GM18517 (cell line): ENCODE data around the gene ZFPM1.
"Not testable (repeated sequence)": the region's sequence is repeated elsewhere in the genome, so short reads cannot be mapped to it uniquely, and the experiment has no call there.

Experiments used
- ATAC-seq: cut with Tn5 transposase; IDR thresholded peaks from one replicate; pipeline ENCODE4 v1.9.1; 2021; ENCODE audit warnings: mild to moderate bottlenecking, moderate library complexity; ENCODE audit not compliant: unreplicated experiment

ZFPM1 gene

DNA sequence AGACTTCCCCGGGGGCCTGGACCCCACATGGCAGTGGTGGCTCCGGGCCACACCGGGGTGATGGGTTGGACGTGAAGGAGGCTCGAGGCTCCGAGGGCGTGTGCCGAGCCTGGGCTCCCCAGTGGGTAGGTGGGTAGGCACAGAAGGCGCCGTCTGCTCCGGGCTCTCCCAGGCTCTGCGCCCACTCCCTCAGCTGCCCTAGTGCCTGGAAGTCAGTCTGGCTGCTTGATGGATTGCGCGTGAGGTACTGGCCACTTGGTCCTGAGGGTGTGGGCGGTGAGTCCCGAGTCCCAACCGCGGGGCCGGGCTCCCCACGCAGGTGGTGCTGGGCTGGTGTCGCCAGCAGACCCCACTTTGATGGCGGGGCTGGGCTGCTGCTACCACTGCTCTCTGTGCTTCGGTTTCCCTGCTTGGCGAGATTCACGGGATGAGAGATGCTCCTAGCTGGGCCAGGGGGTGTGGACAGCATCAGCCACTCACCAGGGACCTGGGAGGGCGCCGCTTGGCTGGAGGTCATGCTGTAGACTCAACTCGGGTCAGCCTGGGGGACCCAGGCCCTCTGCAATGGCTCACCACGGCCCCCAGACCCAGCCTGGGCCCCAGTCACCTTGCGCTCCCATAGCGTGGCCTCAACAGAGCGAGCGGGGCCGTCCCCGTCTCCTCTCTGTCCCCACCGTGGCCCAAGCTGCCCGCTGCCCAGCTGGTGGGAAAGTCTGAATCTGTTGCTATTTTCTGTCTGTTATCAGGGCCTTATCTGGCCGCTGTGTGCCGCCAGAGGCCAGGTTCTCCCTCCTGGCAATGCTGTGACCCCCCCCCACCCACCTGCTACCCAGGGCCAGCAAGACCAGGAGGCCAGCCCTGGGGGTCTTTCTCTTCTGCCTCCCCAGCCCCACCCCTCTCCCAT, 26.1 kb downstream of the ZFPM1 start:
- no peak for ATAC-seq

DNA sequence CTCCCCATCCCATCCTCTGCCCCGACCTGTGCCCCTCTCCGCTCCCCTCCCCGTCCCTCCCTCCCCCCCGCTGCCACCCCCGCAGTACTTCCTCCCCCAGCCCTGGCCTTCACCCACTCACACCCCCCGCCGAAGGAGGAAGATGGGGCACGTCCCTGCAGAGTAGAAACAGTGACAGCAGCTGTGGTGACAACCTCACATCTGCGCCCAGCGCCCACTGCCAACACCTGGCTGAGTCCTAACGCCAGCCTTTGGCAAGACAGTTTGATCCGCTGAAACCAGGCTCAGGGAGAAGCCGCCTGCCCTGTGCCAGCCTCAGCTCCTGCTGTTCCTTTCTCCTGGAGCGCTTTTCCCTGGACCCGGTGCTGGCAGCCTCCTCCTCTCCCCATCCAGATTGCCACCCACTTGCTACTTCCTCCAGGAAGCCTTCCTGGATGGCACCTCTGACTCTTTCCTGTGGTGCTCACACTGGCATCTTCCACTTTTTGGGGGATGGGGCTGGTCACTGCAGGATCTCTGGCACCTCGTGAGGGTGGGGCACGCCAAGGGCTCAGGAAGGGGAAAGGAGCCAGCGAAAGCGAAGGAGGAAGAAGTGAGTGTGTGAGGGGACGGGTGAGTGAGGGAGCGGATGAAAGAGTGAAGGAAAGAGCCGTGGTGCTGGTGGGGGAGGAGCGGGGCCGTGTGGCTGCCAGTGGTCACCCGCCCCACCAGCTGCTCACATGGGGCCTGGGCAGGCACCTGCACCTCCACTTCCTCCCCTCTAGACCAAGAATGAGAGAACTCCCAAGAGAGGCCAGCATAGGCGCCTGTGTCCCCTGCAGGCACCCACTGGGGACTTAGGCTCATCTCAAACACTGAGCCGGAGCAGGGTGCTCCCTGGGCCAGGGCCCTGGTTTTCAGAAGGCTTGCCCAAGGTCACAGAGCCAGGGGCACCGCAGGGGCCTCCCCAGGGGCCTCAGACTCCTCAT, 27.0 kb downstream of the ZFPM1 start:
- ATAC-seq, result no peak

DNA sequence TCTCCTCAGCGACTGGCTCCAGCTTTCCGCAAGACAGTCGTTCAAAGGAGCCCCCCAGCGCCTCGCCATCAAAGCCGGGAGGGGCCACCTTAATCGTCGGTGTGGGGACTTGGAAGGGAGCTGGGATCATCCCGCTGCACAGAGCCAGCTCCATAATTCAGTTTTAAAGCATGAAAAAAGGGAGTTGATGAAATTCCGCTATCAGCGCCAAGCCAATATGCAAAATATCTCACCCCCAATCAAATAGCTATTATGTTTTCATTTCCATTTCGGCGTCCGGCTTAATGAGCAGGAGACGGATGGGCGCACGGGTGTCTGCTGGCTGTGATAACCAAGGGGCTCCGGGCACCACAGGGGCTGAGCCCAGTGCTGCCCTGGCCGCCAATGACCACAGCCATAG, 27.7 kb downstream of the ZFPM1 start:
- no peak for ATAC-seq

DNA sequence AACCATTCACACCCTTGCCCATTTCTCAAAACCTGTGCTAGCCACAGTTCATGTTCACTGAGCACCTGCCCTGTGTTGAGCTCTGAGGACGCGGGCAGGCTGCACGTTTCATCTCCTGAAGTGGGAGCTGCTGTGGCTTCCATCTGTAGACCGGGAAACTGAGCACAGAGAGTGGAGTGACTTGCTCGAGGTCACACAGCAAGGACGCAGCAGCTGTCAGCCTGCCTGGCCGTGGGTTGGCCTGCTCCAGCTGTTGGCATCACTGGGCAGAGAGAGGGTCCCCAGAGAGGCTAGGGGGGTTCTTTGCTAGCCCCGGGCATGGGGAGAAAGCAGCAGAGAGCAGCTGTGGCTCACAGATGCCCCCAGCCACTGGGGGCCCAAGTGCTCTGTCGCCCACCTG, 28.8 kb downstream of the ZFPM1 start:
- ATAC-seq, result no peak

DNA sequence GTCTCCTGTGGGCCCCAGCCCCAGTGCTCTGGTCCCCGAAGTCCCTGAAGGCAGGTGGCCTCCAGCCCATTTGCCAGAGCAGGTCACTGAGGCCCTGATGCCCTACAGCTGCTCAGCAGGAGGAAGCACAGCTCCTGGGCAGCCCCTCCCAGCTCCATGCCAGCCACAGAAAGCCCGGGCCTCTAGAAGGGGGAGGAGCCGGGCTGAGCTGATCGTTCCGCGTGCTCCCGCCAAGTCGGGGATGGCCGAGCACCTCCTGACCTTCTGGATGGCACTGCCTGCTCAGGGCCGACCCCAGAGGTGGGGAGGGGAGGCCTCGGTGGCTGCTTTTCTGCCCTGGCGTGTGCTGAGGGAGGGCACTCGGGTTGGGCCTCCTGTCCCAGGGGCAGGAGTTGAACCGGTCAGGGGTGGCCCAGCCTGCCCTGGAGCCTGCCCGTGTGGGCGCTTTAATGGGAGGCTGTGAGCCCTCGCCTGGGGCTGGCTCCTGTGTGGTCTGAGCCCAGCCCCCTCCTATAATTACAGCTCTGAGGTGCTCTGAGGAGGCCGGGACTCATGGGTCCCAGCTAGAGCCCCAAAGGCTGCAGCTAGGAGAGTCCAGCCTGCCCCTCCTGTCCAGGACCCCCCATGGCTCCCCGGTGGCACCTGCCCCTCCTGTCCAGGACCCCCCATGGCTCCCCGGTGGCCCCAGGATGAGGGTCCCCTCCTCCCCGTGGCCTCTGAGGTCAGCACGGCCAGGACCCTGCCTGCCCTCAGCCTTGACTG, 29.7 kb downstream of the ZFPM1 start:
- ATAC-seq, result no peak

DNA sequence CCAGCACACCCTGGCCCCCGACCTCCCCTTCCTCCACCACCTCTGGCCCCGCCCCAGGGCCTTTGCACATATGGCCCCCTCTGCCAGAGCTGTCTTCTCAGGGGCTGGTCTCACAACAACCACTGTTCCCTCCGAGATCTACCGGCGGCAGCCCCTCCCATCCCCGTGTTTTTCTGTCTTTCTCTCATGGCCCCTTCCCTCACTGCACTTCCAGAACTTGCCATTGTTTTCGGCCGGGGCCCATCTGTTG, 30.2 kb downstream of the ZFPM1 start:
- ATAC-seq, result no peak

DNA sequence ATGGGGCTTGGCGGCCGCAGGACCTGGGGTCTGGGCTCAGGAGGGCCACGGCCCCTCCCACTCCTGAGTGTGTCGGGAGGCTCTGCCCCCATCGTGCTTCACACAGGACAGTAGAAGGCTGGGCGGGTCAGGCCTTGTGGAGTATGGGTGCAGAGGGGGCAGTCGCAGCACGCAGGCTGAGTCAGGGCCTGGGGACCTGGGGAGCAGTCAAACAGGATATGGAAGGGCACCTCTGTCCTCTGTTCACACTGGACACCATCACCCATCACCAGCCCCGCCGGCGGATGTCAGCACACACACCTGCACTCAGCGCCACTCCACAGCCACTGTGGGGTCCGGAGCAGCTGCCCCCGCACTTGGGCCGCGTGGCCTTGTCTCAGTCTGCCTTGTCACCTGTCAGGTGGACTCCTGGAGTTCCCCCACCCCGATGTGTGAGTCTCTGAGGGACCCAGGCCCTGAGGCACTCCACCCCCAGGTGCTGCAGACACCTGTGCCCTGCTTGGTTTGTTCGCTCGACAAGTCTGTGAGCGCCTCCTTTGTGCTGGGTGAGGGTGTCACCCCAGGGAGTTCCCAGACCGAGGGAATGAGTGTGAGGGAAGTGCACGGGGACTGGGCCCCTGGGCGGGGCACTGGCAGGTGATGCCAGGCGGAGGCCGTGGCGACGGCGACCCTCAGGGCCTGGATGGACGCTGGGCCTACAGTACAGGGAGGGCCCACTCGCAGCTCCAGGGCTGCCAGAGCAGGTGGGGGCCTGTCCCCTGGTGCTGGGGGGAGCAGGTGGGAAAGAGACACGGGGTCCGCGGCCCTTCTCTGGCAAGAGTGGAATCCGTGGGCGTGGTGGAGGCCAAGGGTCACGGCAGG, 31.7 kb downstream of the ZFPM1 start:
- no peak for ATAC-seq

DNA sequence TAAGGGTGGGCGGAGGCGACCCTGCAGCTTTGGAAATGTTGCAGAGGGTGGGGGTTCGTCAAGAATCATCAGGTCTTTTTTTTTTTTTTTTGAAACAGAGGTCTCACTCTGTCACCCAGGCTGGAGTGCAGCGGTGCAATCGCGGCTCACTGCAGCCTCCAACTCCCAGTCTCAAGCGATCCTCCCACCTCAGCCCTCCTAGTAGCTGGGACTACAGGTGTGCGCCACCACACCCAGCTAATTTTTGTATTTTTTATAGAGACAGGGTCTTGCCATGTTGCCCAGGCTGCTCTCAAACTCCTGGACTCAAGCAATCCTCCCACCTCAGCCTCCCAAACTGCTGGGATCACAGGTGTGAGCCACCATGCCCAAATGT, 32.3 kb downstream of the ZFPM1 start:
- not testable (repeated sequence) for ATAC-seq

DNA sequence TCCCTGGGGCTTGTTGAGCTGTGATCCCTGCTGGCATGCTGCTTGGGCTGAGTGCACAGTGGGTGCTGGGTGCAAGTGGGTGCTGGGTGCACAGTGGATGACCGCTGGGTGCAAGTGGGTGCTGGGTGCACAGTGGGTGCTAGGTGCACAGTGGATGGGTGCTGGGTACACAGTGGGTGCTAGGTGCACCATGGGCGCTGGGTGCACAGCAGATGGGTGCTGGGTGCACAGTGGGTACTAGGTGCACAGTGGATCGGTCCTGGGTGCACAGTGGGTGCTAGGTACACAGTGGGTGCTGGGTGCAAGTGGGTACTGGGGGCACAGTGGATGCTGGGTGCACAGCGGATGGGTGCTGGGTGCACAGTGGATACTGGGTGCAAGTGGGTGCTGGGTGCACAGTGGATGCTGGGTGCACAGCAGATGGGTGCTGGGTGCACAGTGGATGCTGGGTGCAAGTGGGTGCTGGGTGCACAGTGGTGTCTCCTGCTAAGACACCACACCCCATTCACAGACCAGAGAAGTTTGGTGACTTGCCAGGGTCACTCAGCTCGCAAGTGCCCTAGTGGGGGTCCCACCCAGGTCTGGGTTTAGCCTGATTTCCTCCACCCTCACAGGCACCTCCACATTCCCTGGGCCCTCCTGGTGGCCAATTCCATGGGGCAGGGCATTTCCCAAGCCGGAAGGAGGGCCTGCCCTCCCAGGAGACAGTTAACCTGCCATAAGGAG, 33.5 kb downstream of the ZFPM1 start:
- no peak for ATAC-seq

DNA sequence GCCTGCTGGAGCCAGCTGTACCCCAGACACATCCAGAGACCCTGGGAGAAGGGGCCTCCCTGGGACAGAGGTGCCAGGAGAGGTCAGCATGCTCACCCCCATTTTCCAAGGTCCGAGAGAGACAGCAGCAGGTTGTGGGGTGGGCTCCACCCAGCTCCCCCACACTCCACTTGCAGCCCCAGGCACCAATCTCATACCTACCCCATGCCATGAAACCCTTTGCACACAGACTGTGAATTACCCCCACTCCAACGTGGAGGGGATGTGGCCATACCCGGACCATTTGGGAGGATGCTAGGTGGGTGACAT, 34.0 kb downstream of the ZFPM1 start:
- no peak for ATAC-seq

DNA sequence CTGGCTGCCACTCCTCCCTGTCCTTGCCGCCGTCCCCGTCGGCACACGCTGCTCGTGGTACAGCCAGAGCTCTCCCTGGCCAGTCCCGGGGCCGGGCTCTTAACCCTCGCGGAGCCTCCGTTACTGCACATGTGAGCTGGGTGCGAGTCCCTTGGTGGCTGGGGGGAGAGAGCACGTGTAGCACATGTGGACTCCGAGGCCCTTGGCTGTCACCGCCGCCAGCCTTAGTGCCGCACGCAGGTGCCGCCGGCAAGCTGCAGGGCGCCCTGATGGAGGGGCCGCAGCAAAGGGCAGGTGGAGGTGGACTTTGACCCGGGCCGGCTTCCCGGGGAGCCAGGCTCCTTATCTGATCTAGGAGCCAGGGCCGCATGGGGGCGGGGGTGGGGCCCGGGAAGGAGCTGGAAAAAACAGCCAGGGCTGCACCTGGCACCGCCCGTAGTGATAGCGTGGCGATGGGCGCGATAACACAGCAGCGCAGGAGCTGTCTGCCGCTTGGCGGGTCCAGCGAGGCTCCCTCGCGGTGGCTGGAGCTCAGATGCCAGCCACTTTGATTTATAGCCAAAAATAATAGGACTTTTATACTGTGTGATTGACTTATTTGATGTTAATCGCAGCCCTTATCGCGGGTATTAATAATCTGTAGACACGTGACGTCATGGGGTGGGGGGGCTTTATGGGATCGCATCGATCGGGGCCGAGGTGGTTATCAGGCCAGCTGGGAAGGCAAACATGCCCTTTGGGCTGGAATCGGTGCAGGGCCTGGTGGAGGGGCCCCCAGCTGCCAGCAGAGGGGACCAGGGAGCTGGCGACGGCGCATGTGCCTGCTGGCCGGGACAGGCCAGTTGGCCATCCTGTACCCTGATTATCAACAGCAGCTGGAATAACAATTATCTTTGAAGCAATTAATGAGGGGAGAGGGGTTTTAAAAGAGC, 35.1 kb downstream of the ZFPM1 start:
- ATAC-seq, result no peak

DNA sequence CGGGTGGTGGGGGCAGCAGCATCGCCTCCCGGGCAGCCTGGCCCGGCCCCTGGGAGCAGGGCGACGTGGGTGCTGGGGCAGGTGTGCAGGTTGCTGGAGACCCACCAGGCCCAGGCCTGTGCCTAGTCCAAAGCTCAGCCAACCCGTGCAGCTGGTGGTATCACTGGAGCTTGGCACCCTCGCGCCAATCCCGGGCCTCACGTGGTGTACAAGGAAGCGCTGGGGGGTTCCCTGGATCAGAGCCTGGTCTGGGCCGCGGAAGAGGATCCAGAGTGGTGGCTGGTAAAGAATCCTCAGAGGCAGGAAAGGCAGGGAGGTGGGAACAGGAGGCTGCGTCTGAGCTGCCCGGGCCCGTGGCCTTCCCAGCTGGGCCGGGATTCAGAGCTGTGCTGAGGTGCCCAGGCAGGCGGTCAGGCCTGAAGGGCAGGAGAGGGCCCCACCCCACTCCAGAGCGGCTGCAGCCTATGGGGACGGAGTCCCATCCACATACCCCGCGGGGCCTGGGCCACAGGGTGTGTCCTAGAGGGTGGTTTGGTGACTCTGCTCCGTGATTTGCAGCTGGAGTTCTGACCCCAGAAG, 36.2 kb downstream of the ZFPM1 start:
- no peak for ATAC-seq

DNA sequence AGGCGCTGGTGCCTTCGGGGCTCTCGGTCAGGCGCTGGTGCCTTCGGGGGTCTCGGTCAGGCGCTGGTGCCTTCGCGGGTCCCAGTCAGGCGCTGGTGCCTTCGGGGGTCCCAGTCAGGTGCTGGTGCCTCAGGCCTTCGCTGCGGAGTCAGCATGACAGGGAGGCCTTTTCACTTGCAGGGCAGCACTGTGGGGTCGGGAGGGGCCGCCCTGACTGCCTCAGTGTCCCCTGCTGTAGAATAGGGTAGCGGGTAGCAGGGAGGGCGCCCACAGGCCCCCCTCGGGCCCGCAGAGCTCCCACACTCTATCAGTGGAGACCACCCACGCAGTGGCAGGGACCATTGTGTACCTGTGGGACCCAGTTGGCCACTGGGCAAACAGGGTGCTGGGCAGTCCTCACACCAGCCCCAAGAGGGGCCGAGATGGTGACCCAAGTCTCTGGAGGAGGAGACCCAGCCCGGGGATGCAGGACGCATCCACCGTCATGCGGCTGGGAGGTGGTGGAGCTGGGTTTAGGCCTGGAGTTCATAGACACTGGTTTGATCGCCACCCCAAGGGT, 38.0 kb downstream of the ZFPM1 start:
- ATAC-seq, result no peak

DNA sequence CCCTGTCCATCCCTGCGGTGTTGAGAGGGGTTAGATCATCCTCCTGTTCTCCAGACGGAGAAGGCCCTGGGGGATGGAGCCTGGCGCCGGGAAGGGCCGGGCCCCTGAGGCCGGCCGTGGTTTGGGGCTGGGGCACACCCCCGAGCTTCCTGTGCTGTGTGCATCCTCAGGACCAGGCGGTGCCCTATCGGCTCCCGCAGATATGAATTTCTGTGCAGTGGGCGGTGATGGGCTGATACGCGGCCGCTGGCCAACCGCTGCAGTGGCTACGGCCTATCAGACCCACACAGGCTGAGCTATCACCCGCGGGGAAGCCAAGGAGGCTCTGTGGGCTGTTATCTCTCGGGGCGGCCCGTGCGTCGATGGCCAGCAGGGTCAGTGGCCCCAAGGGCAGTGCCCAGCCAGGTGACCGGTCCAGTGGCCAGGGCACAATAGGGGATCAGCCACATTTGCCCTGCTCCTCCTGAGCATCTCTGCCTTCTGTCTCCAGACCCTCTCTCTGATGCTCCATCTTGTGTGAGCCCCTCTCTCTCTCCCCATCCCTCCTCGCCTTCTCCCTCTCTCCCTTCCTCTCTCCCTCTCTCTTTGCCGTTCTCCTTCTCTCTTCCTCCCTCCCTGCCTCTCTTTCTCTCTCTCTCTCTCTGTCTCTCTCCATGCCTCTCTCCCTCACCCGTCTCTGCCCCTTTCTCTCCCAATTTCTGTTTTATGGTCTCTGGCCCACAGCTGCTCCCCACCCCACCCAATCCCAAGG, 38.7 kb downstream of the ZFPM1 start:
- ATAC-seq, result no peak

DNA sequence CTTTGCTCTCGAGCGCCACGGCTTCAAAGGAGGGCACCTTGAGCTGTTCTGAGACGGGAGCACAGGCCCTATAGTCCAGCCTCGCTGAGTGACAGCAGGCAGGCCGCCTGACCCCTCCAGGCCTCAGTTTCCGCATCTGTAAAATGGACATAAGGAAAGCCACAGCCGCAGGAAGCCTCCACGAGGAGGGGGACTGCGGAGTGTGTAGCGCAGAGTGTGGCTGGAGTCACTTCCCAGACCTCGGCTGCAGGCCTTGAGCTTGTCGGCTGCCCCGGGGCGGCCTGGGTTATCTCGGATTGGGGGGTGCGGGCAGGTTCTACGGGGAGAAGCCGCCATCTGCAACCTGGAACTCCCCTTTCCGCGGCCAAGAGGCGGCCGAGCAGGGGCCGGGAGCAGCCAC, 40.8 kb downstream of the ZFPM1 start:
- no peak for ATAC-seq

DNA sequence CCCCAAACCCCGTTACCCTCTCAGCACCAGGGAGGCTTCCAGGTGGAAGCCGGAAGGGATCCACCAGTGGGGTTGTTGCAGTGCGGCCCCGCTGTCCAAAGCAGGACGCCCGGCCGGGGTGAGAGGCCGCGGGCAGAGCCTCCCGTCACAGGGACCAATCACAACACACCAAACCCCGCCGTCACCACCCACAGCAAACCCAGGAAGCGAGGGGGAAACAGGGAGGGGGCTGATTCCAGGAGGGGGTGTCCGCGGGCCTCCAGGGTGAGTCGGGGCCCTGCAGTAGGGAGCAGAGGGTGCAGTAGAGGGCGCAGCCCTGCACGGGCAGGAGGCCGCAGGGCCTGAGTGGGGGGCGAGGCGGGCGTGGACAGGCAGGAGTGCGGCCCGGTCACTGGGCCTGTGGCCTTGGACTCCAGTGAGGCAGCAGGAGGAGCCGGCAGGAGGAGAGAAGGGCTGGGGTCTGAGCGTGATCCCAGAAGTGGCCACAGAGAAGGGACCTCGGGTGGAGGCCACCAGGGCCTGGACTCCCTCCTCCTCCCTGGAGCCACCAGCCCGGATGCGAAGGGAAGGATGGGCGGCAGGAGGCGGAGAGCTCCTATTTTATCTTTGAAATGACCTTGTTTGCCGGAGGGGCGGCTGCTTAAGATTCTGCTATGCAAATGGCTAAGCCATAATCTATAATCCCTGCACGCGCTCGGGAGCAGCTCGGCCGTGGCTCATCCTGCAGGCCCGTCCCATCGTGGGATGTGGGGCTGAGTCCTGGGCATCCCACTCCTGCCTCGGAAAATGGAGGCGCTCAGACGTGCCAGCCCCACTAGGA, 41.5 kb downstream of the ZFPM1 start:
- no peak for ATAC-seq
